BE2C (cell line): ENCODE data around the gene ACADL.

Experiments
- DNase-seq: peaks from one replicate; pipeline ENCODE4 v3.0.0-alpha.2; 2020
- H3K27me3 ChIP-seq: fragments of 250-450 bp; sonication (Bioruptor Pico); 2 replicates; pipeline ENCODE4 v1.5.1; 2020; ENCODE audit warnings: mild to moderate bottlenecking
- H3K36me3 ChIP-seq: fragments of 250-450 bp; sonication (Bioruptor Pico); 2 replicates; pipeline ENCODE4 v1.5.1; 2020; ENCODE audit warnings: mild to moderate bottlenecking
- H3K4me1 ChIP-seq: fragments of 250-450 bp; sonication (Bioruptor Pico); 2 replicates; pipeline ENCODE4 v1.5.1; 2020
- H3K4me3 ChIP-seq: 2 replicates; pipeline ENCODE4 v1.5.1; 2011; ENCODE audit warnings: low read depth, low read length
- H3K9me3 ChIP-seq: fragments of 250-450 bp; sonication (Bioruptor Pico); 2 replicates; pipeline ENCODE4 v1.5.1; 2020
- TF ChIP-seq, protein P1 (sequence below): IDR thresholded peaks from 2 replicates; pipeline ENCODE4 v1.5.1; 2012; ENCODE audit warnings: mild to moderate bottlenecking, low read depth, low read length

ACADL gene

GRCh38 chr2:210263841-210264240 is 38.6 kb upstream of the ACADL start:
- Histone ChIP-seq H3K9me3 (no peaks in the 10 kb centered on the region), H3K4me3 (no peak overlapping the region), H3K36me3 (no peaks in the 10 kb centered on the region), H3K27me3 (no peaks in the 10 kb centered on the region; the same call in 1 of the 2 replicates), H3K4me1 (no peaks in the 10 kb centered on the region)
- TF ChIP-seq, protein P1, sequence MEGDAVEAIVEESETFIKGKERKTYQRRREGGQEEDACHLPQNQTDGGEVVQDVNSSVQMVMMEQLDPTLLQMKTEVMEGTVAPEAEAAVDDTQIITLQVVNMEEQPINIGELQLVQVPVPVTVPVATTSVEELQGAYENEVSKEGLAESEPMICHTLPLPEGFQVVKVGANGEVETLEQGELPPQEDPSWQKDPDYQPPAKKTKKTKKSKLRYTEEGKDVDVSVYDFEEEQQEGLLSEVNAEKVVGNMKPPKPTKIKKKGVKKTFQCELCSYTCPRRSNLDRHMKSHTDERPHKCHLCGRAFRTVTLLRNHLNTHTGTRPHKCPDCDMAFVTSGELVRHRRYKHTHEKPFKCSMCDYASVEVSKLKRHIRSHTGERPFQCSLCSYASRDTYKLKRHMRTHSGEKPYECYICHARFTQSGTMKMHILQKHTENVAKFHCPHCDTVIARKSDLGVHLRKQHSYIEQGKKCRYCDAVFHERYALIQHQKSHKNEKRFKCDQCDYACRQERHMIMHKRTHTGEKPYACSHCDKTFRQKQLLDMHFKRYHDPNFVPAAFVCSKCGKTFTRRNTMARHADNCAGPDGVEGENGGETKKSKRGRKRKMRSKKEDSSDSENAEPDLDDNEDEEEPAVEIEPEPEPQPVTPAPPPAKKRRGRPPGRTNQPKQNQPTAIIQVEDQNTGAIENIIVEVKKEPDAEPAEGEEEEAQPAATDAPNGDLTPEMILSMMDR: no peak
- no peak for DNase-seq

- Histone ChIP-seq H3K27me3 (no peaks in the 10 kb centered on the region; the same call in 1 of the 2 replicates), H3K4me3 (no peak overlapping the region), H3K9me3 (no peaks in the 10 kb centered on the region), H3K4me1 (no peaks in the 10 kb centered on the region), H3K36me3 (no peaks in the 10 kb centered on the region)
- TF ChIP-seq, protein P1: no peak
- no peak for DNase-seq
Observed at GRCh38 chr2:210262036-210262435, 36.8 kb upstream of the ACADL start.

GRCh38 chr2:210259687-210260086 is 34.4 kb upstream of the ACADL start:
- no peaks in the 10 kb centered on the region for H3K36me3 ChIP-seq
- TF ChIP-seq, protein P1: no peak
- no peaks in the 10 kb centered on the region for H3K4me1 ChIP-seq
- no peak overlapping the region for H3K4me3 ChIP-seq
- H3K27me3 ChIP-seq: no peaks in the 10 kb centered on the region; the same call in 1 of the 2 replicates
- no peaks in the 10 kb centered on the region for H3K9me3 ChIP-seq
- no peak for DNase-seq

DNA sequence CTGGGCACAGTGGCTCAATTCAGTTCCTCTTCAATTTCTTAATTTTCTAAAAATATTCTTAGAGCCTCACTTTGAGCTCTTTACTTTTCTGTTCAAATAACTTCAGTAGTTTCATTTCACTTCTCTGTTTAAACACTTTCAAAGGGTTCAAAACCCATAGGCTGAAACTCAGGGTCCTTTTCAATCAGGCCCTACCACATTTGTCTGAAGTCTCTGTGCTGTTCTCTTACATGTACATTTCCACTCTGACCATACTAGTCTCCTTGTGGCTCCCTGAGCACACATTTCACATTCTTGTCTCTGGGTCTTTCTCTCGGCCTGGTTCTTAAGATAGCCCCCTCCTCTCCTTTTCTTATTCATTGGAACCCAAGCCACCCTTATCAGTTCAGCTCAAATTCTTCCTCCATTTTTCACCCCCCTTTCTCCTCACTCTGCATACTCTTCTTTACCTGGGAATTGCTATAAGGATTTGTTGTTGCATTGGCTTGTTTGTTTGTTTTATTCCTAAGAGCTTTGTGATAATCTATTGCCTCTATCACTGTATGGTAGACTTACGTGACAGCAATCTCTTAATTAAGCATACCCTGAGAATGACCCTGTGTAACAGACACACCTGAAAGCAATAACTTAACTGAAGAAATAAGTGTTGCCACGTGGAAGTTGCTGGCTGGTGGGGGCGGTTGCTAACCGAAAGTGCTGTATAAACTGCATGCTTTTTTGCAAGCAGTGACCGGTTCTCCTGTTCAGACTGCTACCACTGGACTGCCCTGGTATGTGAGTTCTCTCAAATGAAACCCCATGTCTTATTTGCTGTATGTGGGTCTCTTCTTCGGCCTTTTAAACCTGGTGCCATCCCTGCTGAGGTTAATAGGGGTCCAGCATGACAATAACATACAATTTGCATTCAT is 27.7 kb upstream of the ACADL start:
- TF ChIP-seq, protein P1: no peak
- no peak overlapping the region for H3K4me3 ChIP-seq
- H3K36me3 ChIP-seq: no peaks in the 10 kb centered on the region
- no peak for DNase-seq
- no peaks in the 10 kb centered on the region for H3K4me1 ChIP-seq
- H3K9me3 ChIP-seq: no peaks in the 10 kb centered on the region
- H3K27me3 ChIP-seq: no peaks in the 10 kb centered on the region

GRCh38 chr2:210250622-210251021 is 25.4 kb upstream of the ACADL start:
- DNase-seq: no peak
- no peak overlapping the region for H3K4me3 ChIP-seq
- no peaks in the 10 kb centered on the region for H3K36me3 ChIP-seq
- TF ChIP-seq, protein P1: no peak
- no peaks in the 10 kb centered on the region for H3K9me3 ChIP-seq
- H3K27me3 ChIP-seq: no peaks in the 10 kb centered on the region
- no peaks in the 10 kb centered on the region for H3K4me1 ChIP-seq

- Histone ChIP-seq H3K36me3 (no peaks in the 10 kb centered on the region), H3K4me3 (no peak overlapping the region), H3K9me3 (no peaks in the 10 kb centered on the region), H3K27me3 (peaks cover 2% of the 10 kb centered on the region; the same call in 1 of the 2 replicates), H3K4me1 (no peaks in the 10 kb centered on the region)
- TF ChIP-seq, protein P1: no peak
- no peak for DNase-seq
Observed at GRCh38 chr2:210233487-210233886, 8.2 kb upstream of the ACADL start.
